Measurements from ENCODE around the gene UGGT1. TPM values are rescaled to one million over a fixed set of nuclear protein-coding genes. Genes with fewer than 3 reads are reported as not detected.
"Not testable (repeated sequence)": the region's sequence is repeated elsewhere in the genome, so short reads cannot be mapped to it uniquely, and the experiment has no call there.

UGGT1 gene
- total RNA-seq, 1 donor from 2014 or later = 67.9 TPM

DNA sequence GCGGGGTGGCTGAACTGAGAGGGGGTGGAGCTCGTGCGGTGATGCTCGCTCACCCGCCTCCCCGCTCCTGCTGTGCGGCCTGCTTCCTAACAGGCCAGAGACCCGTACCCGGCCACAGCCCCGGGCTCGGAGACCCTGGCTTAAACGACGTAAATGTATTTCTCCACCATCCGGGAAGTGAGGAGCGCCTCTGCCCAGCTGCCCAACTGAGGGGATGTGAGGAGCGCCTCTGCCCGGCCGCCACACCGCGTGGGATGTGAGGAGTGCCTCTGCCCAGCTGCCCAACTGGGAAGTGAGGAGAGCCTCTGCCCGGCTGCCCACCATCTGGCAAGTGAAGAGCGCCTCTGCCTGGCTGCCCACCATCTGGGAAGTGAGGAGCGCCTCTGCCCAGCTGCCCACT lies 117.0 kb downstream of the UGGT1 start:
- TF ChIP-seq, protein P1, sequence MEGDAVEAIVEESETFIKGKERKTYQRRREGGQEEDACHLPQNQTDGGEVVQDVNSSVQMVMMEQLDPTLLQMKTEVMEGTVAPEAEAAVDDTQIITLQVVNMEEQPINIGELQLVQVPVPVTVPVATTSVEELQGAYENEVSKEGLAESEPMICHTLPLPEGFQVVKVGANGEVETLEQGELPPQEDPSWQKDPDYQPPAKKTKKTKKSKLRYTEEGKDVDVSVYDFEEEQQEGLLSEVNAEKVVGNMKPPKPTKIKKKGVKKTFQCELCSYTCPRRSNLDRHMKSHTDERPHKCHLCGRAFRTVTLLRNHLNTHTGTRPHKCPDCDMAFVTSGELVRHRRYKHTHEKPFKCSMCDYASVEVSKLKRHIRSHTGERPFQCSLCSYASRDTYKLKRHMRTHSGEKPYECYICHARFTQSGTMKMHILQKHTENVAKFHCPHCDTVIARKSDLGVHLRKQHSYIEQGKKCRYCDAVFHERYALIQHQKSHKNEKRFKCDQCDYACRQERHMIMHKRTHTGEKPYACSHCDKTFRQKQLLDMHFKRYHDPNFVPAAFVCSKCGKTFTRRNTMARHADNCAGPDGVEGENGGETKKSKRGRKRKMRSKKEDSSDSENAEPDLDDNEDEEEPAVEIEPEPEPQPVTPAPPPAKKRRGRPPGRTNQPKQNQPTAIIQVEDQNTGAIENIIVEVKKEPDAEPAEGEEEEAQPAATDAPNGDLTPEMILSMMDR (IDR thresholded peaks at IDR 0.05; ENCODE audit: partially characterized antibody, unreplicated experiment) = no peak
- no peak overlapping the region for H3K27ac Mint-ChIP-seq (ENCODE audit: unreplicated experiment)
- H3K36me3 Mint-ChIP-seq (ENCODE audit: unreplicated experiment) = peaks cover 14% of the 10 kb centered on the region
- no peaks in the 10 kb centered on the region for H3K4me1 Mint-ChIP-seq (ENCODE audit: low read depth, unreplicated experiment)
- peaks cover 15% of the 10 kb centered on the region for H3K9me3 Mint-ChIP-seq (ENCODE audit: unreplicated experiment)
- no peak for DNase-seq
- peaks cover 2% of the 10 kb centered on the region for H3K27me3 Mint-ChIP-seq (ENCODE audit: unreplicated experiment)
- H3K4me3 Mint-ChIP-seq (ENCODE audit: unreplicated experiment) = no peak overlapping the region

DNA sequence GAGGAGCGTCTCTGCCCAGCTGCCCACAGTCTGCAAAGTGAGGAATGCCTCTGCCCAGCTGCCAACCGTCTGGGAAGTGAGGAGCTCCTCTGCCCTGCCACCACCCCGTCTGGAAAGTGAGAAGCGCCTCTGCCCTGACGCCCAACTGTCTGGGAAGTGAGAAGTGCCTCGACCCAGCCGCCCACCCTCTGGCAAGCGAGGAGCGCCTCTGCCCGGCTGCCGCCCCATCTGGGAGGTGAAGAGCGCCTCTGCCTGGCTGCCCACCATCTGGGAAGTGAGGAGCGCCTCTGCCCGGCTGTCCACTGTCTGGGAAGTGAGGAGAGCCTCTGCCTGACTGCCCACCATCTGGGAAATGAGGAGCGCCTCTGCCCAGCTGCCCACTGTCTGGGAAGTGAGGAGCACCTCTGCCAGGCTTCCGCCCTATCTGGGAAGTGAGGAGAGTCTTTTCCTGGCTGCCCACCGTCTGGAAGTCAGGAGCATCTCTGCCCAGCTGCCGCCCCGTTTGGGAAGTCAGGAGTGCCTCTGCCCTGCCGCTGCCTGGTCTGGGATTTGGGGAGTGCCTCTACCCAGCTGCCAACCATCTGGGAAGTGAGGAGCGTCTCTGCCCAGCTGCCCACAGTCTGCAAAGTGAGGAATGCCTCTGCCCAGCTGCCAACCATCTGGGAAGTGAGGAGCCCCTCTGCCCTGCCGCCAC lies 117.8 kb downstream of the UGGT1 start:
- H3K27ac Mint-ChIP-seq (ENCODE audit: unreplicated experiment); DNase-seq; H3K4me3 Mint-ChIP-seq (ENCODE audit: unreplicated experiment); H3K27me3 Mint-ChIP-seq (ENCODE audit: unreplicated experiment); H3K4me1 Mint-ChIP-seq (ENCODE audit: low read depth, unreplicated experiment): not testable (repeated sequence)
- H3K36me3 Mint-ChIP-seq (ENCODE audit: unreplicated experiment) = peaks cover 14% of the 10 kb centered on the region
- peaks cover 15% of the 10 kb centered on the region for H3K9me3 Mint-ChIP-seq (ENCODE audit: unreplicated experiment)

DNA sequence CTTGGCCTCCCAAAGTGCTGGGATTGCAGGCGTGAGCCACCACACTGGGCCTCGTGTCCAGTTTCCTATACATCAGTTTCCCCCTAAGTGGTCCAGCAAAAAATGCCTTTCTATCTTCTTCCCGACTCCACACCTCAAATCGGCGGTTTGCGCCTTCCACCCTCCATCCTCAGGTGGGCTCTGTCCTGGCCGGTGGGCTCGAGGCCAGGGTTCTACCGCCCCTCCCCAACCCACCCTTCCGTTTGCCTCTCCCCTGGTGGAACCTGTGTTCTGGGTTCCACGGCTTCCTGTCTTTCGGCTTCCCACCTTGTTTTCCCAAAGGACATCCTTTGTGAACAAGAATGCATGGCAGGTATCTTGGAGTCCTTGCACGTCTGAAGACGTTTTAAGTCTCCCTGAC lies 123.3 kb downstream of the UGGT1 start:
- no peaks in the 10 kb centered on the region for H3K4me1 Mint-ChIP-seq (ENCODE audit: low read depth, unreplicated experiment)
- peaks cover 7% of the 10 kb centered on the region for H3K9me3 Mint-ChIP-seq (ENCODE audit: unreplicated experiment)
- no peak overlapping the region for H3K4me3 Mint-ChIP-seq (ENCODE audit: unreplicated experiment)
- peaks cover 9% of the 10 kb centered on the region for H3K36me3 Mint-ChIP-seq (ENCODE audit: unreplicated experiment)
- H3K27me3 Mint-ChIP-seq (ENCODE audit: unreplicated experiment) = peaks cover 5% of the 10 kb centered on the region
- H3K27ac Mint-ChIP-seq (ENCODE audit: unreplicated experiment) = no peak overlapping the region
- TF ChIP-seq, protein P1 (IDR thresholded peaks at IDR 0.05; ENCODE audit: partially characterized antibody, unreplicated experiment) = no peak
- DNase-seq = no peak

GRCh38 chr2:128214866-128215460 lies 124.0 kb downstream of the UGGT1 start:
- H3K9me3 Mint-ChIP-seq (ENCODE audit: unreplicated experiment) = peaks cover 5% of the 10 kb centered on the region
- no peak for DNase-seq
- H3K27me3 Mint-ChIP-seq (ENCODE audit: unreplicated experiment) = peaks cover 5% of the 10 kb centered on the region
- TF ChIP-seq, protein P1 (IDR thresholded peaks at IDR 0.05; ENCODE audit: partially characterized antibody, unreplicated experiment) = no peak
- no peaks in the 10 kb centered on the region for H3K4me1 Mint-ChIP-seq (ENCODE audit: low read depth, unreplicated experiment)
- H3K27ac Mint-ChIP-seq (ENCODE audit: unreplicated experiment) = no peak overlapping the region
- no peak overlapping the region for H3K4me3 Mint-ChIP-seq (ENCODE audit: unreplicated experiment)
- peaks cover 9% of the 10 kb centered on the region for H3K36me3 Mint-ChIP-seq (ENCODE audit: unreplicated experiment)

- peaks cover 5% of the 10 kb centered on the region for H3K27me3 Mint-ChIP-seq (ENCODE audit: unreplicated experiment)
- H3K9me3 Mint-ChIP-seq (ENCODE audit: unreplicated experiment) = peaks cover 4% of the 10 kb centered on the region
- no peak overlapping the region for H3K27ac Mint-ChIP-seq (ENCODE audit: unreplicated experiment)
- DNase-seq = no peak
- H3K36me3 Mint-ChIP-seq (ENCODE audit: unreplicated experiment) = peaks cover 2% of the 10 kb centered on the region
- no peaks in the 10 kb centered on the region for H3K4me1 Mint-ChIP-seq (ENCODE audit: low read depth, unreplicated experiment)
- TF ChIP-seq, protein P1 (IDR thresholded peaks at IDR 0.05; ENCODE audit: partially characterized antibody, unreplicated experiment) = no peak
- no peak overlapping the region for H3K4me3 Mint-ChIP-seq (ENCODE audit: unreplicated experiment)
Measured at GRCh38 chr2:128215897-128216642, 125.1 kb downstream of the UGGT1 start.

Data from glutamatergic neuron (in vitro differentiated cells).